ENCODE results near the gene HYAL3. TPM values are rescaled to one million over a fixed set of nuclear protein-coding genes. Genes with fewer than 3 reads are reported as not detected.

Gene HYAL3
- total RNA-seq, 4 donors from 2014 or later, result 2.4 to 8.8 (median 4.0) TPM

DNA sequence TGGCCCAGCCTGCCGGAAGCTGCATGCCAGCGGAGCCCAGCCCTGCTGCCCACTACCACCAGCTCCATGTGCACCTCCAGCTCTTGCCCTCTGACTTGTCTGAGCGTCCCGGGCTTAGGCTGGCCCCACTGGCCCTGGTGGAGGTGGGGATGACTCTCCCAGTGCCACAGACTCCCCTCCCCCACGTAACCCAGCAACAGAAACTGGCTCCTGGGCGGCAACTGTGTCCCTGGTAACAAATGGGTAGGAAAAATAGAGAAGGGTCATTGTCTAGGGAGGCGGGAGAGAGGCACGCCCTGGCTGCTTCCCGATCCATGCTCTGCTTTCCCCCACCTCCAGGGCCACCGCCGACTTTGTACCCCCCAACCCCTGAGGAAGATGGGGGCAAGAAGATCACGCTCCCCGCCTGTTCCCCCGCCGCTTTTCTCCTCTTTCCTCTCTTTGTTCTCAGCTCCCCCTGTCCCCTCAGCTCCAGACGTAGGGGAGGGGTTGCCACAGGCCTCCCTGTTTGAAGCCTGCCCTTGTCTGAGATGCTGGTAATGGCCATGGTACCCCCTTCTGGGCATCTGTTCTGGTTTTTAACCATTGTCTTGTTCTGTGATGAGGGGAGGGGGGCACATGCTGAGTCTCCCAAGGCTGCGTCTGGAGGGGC, 41.0 kb downstream of the HYAL3 start:
- Histone ChIP-seq H3K4me3 (no peak overlapping the region), H3K36me3 (peaks cover 0 to 59% of the 10 kb centered on the region in 2 donors), H3K27me3 (no peaks in the 10 kb centered on the region), H3K4me1 (peaks cover 3 to 94% (median 34%) of the 10 kb centered on the region in 3 donors), H3K9me3 (peaks cover 0 to 8% (median 0%) of the 10 kb centered on the region in 3 donors), H3K27ac (peak overlapping the region in 3 of 4 donors; percentile 60 to 100 (median 95))
- ATAC-seq, result no peak
- WGBS, 2 donors (ENCODE audit: low coverage in 1 of 2), result 69 to 100% methylated on average over 1 to 8 of the region's 17 CpGs
- TF ChIP-seq POLR2A (IDR thresholded peaks at IDR 0.05), result no peak
- TF ChIP-seq, protein P1, sequence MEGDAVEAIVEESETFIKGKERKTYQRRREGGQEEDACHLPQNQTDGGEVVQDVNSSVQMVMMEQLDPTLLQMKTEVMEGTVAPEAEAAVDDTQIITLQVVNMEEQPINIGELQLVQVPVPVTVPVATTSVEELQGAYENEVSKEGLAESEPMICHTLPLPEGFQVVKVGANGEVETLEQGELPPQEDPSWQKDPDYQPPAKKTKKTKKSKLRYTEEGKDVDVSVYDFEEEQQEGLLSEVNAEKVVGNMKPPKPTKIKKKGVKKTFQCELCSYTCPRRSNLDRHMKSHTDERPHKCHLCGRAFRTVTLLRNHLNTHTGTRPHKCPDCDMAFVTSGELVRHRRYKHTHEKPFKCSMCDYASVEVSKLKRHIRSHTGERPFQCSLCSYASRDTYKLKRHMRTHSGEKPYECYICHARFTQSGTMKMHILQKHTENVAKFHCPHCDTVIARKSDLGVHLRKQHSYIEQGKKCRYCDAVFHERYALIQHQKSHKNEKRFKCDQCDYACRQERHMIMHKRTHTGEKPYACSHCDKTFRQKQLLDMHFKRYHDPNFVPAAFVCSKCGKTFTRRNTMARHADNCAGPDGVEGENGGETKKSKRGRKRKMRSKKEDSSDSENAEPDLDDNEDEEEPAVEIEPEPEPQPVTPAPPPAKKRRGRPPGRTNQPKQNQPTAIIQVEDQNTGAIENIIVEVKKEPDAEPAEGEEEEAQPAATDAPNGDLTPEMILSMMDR (IDR thresholded peaks at IDR 0.05), result no peak
- no peak for TF ChIP-seq POLR2AphosphoS5 (IDR thresholded peaks at IDR 0.05)
- TF ChIP-seq EP300 (IDR thresholded peaks at IDR 0.05), result no peak

DNA sequence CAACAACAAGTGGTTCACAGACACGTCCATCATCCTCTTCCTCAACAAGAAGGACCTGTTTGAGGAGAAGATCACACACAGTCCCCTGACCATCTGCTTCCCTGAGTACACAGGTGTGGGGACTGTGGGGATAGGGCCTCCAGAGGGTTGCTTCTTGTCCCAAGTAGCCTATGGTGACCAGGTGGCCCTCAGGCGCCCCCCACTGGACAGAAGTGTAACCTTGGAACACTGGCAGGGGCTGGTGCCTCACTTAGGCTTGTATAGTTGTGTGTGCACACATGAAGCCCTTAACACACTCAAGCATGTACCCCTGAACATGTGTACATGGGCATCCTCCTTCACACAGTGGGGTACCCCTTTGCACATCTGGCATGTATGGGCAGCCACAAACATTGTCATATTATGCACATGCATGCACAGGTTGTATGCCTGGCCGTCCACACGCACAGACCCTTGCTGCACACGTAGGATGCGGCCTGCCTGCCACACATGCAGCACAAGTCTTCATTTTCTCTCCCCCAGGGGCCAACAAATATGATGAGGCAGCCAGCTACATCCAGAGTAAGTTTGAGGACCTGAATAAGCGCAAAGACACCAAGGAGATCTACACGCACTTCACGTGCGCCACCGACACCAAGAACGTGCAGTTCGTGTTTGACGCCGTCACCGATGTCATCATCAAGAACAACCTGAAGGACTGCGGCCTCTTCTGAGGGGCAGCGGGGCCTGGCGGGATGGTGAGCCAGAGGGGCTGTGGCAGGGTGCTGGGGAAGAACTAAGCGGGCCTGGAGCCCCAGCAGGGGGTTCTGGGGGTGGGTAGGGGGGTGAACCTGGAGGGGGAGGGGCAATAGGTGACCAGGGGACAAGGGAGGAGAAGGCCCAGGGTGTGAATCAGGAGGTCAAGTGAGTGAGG, 42.0 kb downstream of the HYAL3 start:
- peaks cover 0 to 68% of the 10 kb centered on the region in 2 donors for H3K36me3 ChIP-seq
- peak overlapping the region in 3 of 4 donors; percentile 60 to 100 (median 95) for H3K27ac ChIP-seq
- H3K4me1 ChIP-seq, result peaks cover 3 to 95% (median 34%) of the 10 kb centered on the region in 3 donors

DNA sequence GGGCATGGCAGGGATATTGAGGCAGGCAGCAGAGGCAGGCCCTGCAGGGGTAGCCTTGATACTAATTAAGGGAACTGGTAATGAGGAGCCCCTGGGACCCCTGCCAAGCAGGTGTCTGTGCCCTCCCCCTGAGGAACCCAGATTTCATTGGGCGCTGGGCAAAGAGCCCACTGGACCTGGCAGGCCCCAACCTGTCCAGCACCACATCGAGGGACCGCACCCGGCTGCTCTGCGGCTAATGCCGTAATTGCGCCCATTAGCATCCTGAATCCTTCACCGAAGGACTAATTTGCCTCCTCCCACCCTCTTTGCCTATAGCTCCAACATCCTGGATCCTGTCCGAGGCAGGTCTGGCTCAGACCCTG, 44.0 kb downstream of the HYAL3 start:
- Histone ChIP-seq H3K4me1 (peaks cover 3 to 96% (median 39%) of the 10 kb centered on the region in 3 donors), H3K27me3 (no peaks in the 10 kb centered on the region), H3K9me3 (peaks cover 0 to 8% (median 0%) of the 10 kb centered on the region in 3 donors), H3K27ac (peak overlapping the region in 3 of 4 donors; percentile 76 to 100 (median 80)), H3K36me3 (peaks cover 0 to 83% of the 10 kb centered on the region in 2 donors), H3K4me3 (no peak overlapping the region)
- no peak for ATAC-seq
- 60% methylated on average over 3 of the region's 9 CpGs; no CpG with 5 or more reads in 1 of the 2 donors for WGBS, 2 donors (ENCODE audit: low coverage in 1 of 2)
- TF ChIP-seq POLR2AphosphoS5 (IDR thresholded peaks at IDR 0.05), result no peak
- TF ChIP-seq POLR2A (IDR thresholded peaks at IDR 0.05), result no peak
- TF ChIP-seq, protein P1 (IDR thresholded peaks at IDR 0.05), result no peak
- no peak for TF ChIP-seq EP300 (IDR thresholded peaks at IDR 0.05)

More for the DNA sequence above, 42.0 kb downstream of the HYAL3 start:
- ATAC-seq, result no peak
- H3K27me3 ChIP-seq, result no peaks in the 10 kb centered on the region
- H3K4me3 ChIP-seq, result no peak overlapping the region
- H3K9me3 ChIP-seq, result peaks cover 0 to 8% (median 0%) of the 10 kb centered on the region in 3 donors
- WGBS, 2 donors (ENCODE audit: low coverage in 1 of 2), result 95 to 100% methylated on average over 1 to 12 of the region's 20 CpGs
- no peak for TF ChIP-seq EP300 (IDR thresholded peaks at IDR 0.05)
- TF ChIP-seq, protein P1 (IDR thresholded peaks at IDR 0.05), result peak in 3 of 4 experiments; percentile 4 to 55 (median 34)

DNA sequence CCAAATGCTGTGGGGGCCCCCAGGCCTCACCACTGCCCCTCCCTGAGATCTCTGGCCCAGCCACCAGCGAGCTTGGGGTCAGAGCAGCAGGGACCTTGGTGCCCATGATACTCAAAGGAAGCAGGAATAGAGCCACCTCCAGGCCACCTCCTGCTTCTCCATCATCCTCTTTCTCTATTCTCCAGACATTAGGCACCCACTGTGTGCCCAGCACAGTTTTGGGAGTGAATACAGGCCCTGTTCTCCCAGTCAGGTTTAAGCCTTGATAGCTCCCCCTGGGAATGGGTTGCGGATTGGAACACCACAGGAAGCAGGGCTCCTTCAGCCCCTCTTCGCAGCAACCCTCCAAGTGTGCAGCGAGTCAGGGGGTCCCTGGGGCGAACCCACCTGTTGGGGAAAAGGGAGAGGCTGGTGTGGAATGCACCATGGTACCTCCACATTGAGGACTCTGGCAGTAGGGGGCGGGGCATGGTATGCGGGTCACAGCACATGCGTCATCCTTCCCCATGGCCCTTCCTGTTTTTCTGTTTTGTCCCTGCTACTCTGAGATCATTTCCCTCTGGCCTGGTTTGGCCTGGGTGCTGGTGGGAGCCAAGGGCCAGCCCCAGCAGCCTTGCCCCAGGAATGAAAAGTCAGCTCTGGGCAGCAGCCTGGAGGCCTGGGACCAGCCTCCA, 44.5 kb downstream of the HYAL3 start:
- Histone ChIP-seq H3K4me1 (peaks cover 2 to 98% (median 42%) of the 10 kb centered on the region in 3 donors), H3K4me3 (no peak overlapping the region), H3K9me3 (peaks cover 0 to 8% (median 0%) of the 10 kb centered on the region in 3 donors), H3K27ac (peak overlapping the region in 3 of 4 donors; percentile 76 to 100 (median 80)), H3K36me3 (peaks cover 0 to 84% of the 10 kb centered on the region in 2 donors), H3K27me3 (no peaks in the 10 kb centered on the region)
- TF ChIP-seq POLR2AphosphoS5 (IDR thresholded peaks at IDR 0.05) (peak; percentile 35), POLR2A (IDR thresholded peaks at IDR 0.05) (no peak)
- 61 to 75% methylated on average over 2 to 3 of the region's 8 CpGs for WGBS, 2 donors (ENCODE audit: low coverage in 1 of 2)
- ATAC-seq, result peak; percentile 68

DNA sequence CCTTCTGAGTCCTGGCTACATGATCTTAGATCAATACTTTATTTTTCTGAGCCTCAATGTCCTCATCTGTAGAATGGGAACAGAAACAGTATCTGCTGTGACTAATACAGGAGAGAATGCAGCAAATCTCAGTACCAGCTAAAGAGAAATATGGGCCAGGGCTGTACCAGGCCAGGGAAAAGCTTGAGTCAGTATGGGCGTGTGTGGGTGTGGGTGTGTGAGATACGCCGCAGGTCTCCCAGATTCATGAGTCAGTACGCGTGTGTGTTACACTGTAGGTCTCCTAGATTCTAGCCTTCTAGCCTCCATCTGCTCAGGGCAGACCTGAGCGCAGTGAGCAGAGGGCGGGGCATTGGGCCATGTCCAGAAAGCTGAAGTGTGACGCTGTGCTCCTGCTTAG, 48.0 kb downstream of the HYAL3 start:
- 51% methylated on average over 8 of the region's 8 CpGs; no CpG with 5 or more reads in 1 of the 2 donors for WGBS, 2 donors (ENCODE audit: low coverage in 1 of 2)
- no peak for ATAC-seq
- no peaks in the 10 kb centered on the region for H3K9me3 ChIP-seq
- H3K4me1 ChIP-seq, result peaks cover 3 to 100% (median 69%) of the 10 kb centered on the region in 3 donors
- no peaks in the 10 kb centered on the region for H3K27me3 ChIP-seq
- TF ChIP-seq EP300 (IDR thresholded peaks at IDR 0.05), result no peak
- TF ChIP-seq POLR2AphosphoS5 (IDR thresholded peaks at IDR 0.05), result no peak
- no peak for TF ChIP-seq POLR2A (IDR thresholded peaks at IDR 0.05)
- TF ChIP-seq, protein P1 (IDR thresholded peaks at IDR 0.05), result no peak
- peaks cover 0 to 65% of the 10 kb centered on the region in 2 donors for H3K36me3 ChIP-seq
- H3K27ac ChIP-seq, result peak overlapping the region in 3 of 4 donors; percentile 53 to 100 (median 76)
- no peak overlapping the region for H3K4me3 ChIP-seq

All from gastroesophageal sphincter (tissue), 4 donors.